ENCODE data around the gene ASPSCR1. TPM values are rescaled to one million over a fixed set of nuclear protein-coding genes. Genes with fewer than 3 reads are reported as not detected.
A peak's percentile ranks its signal among the peaks of the same experiment; 100 is the strongest.

Gene ASPSCR1
- total and polyA plus RNA-seq, 9 of the 15 experiments (the other 6 are each of a cell fraction or from before 2014, with no cell fraction given) = 0.90 to 36.9 (median 11.6) TPM

GRCh38 chr17:82037092-82037888, 59.9 kb downstream of the ASPSCR1 start, which contains the start of gene DCXR (continued):
- TF ChIP-seq DACH1 (IDR thresholded peaks at IDR 0.05; ENCODE audit: partially characterized antibody) (no peak), SFPQ (IDR thresholded peaks at IDR 0.05; ENCODE audit: low read depth, low read length) (no peak), KDM1A (IDR thresholded peaks at IDR 0.05) (no peak), ID3 (CRISPR knock-in tag; IDR thresholded peaks at IDR 0.05) (no peak), ID3 (tag; IDR thresholded peaks at IDR 0.05) (peak; percentile 60; the same call in 1 of the 2 replicates), ZFP91 (CRISPR knock-in tag; IDR thresholded peaks at IDR 0.05) (no peak), HDAC2 (IDR thresholded peaks at IDR 0.05) (peak; percentile 71), CHD7 (IDR thresholded peaks at IDR 0.05; ENCODE audit: low read depth, low read length) (no peak), MITF (IDR thresholded peaks at IDR 0.05) (no peak), YBX1 (IDR thresholded peaks at IDR 0.05) (no peak)

All from K562 (cell line).